Right renal cortex interstitium (tissue), 3 donors: Measurements from ENCODE around the gene PALD1. TPM values are rescaled to one million over a fixed set of nuclear protein-coding genes. Genes with fewer than 3 reads are reported as not detected.
A peak's percentile ranks its signal among the peaks of the same experiment; 100 is the strongest.

Source experiments
- DNase-seq, 3 donors: peaks; one replicate each; pipeline ENCODE4 v3.0.0-alpha.2; 2013; ENCODE audit warnings: low read depth in 3 of 3, low spot score in 2 of 3
- polyA plus RNA-seq, 3 donors: library from polyadenylated mRNA; unstranded; fragments of 120-200 nt; gene quantifications; one replicate each; pipeline ENCODE4 v1.2.1, GENCODE V29; 2013; ENCODE audit not compliant: insufficient read length in 3 of 3

Gene PALD1
- polyA plus RNA-seq, 3 donors: 9.6 to 10.6 (median 9.7) TPM

DNA sequence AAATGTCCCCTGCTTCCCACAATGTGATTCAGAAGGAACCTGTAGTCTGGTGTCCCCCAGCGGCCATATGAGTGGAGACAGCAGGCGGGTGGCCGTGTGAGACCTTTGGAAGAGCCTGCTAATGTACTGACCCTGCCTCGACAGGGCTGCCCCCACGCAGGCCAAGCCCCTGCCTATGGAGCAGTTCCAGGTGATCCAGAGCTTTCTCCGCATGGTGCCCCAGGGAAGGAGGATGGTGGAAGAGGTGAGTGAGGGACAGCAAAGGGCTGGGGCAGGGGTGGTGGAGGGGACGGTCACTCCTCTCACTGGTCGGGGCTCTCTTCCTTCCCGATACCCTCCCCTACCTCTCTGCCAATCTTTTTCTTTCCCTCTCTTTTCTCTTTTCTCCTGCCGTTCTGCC, 55.7 kb downstream of the PALD1 start:
- no peak for DNase-seq

DNA sequence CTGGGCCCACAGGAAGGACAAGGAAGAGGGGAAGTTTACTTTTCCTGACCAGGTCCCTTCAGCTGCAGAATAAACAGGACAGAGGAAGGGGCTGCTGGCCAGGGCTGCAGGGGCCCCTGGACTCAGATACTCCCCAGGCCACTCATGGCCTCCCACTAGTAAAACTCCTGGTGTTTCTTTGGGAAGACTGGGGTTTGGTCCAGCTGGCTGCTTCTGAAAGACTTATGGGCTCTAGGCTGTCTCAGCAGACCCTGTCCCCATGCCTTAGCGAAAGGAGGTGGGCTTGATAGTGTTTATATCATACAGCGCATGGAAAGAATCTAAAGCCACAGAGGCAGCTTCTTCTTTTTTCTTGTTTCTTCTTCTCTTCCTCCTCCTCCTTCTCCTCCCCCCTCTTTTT, 56.4 kb downstream of the PALD1 start:
- no peak for DNase-seq

DNA sequence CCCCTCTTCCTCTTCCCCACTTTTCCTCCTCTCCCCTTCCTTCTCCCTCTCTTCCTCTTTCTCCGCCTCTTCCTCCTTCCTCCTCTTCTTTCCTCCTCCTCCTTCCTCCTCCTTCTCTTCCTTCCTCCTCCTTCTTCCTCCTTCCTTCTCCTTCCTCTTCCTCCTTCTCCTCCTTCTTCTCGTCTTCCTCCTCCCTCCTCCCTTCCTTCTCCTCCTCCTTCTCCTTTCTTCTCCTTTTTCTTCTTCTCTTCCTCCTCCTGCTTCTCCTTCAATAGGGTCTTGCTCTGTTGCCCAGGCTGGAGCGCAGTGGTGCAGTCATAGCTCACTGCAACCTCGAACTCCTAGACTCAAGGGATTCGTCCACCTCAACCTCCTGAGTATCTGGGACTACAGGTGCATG, 56.9 kb downstream of the PALD1 start:
- no peak for DNase-seq

GRCh38 chr10:70536196-70536861, 57.8 kb downstream of the PALD1 start:
- DNase-seq: no peak

DNA sequence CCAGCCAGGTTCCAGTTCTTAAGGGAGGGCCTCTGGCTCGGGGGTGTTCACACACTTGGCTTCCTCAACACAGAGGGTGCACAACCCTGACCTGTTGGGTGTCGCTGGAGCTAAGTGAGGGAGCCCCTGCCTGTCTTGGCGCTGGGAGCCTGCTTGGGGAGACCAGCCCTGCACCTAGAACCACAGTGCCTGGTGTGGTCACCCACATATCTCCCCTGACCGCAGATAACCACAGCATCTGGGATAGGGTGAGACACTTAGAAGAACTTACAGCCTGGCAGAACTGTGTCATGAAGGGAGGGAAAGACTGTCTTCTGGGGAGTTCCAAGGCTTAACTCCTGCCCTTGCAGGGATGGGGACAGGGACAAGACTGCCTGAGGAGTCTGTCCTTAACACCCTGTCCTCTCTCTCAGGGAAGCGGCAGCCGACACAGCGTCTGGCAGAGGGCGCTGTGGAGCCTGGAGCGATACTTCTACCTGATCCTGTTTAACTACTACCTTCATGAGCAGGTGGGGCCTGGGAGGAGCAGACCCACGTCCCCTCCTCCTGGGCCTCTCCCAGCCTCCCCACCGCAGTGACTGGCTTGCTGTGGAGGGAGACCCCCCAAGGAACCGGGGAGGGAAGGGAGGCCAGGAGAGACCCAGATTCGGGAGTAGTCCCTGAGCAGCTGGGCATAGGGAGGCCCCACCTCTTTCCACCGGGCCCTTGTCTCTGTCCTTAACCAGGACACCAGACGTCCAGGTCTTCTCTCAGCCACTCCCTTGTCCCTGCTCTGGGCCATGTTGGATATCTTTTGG, 59.0 kb downstream of the PALD1 start:
- no peak for DNase-seq

- DNase-seq: no peak
Measured at GRCh38 chr10:70538195-70538520, 59.6 kb downstream of the PALD1 start.

DNA sequence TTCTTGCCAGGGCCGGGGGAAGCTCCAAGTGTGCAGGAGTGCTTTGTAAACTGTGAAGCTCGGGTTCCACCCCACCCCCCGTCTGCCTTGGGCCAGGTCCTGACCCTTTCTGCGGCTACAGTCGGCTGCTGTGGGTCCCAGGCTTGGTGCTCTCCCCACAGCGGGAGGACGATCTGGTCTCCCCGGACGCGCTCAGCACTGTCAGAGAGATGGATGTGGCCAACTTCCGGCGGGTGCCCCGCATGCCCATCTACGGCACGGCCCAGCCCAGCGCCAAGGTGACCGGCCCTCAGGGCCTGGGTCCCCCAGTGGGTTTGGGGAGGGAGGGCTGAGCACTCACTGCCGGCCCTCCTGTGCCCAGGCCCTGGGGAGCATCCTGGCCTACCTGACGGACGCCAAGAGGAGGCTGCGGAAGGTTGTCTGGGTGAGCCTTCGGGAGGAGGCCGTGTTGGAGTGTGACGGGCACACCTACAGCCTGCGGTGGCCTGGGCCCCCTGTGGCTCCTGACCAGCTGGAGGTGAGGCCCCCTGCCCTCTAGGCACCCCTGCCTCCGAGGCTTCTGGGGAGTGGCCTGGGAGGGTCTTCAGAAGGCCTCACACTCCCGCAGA, 60.3 kb downstream of the PALD1 start:
- no peak for DNase-seq

- DNase-seq: no peak
Measured at GRCh38 chr10:70539471-70539870, 60.9 kb downstream of the PALD1 start.

DNA sequence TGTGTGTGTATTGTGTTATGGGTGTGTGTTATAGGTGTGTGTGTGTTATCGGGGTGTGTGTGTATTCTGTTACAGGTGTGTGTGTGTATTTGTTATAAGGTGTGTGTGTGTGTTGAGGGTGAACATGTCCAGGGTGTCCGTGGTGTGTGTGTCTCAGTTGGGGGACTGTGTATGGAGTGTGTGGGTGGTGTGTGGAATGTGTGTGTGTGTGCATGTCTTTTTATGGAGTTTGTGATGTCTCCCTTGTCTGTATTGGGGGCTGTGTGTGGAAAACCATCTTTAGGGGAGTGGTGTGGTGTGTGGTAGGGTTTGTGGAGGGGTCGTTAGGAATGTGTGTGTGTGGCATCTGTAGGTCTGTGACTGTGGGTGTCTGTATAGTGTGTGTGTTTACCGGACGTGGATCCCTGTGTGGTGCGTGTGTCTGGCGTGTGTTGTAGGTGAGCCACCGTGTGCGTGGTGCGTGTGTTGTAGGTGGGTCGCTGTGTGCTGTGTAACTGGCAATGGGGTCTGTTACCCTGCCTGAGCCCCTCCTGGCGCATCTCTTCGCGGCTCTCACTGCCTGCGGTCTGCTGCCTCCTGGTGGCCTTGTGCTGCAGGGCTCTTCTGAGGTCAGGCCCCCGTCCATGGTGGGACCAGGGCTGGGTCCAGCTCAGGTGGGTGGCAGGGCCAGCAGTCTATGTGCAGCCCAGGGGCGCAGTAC, 61.7 kb downstream of the PALD1 start:
- no peak for DNase-seq

DNA sequence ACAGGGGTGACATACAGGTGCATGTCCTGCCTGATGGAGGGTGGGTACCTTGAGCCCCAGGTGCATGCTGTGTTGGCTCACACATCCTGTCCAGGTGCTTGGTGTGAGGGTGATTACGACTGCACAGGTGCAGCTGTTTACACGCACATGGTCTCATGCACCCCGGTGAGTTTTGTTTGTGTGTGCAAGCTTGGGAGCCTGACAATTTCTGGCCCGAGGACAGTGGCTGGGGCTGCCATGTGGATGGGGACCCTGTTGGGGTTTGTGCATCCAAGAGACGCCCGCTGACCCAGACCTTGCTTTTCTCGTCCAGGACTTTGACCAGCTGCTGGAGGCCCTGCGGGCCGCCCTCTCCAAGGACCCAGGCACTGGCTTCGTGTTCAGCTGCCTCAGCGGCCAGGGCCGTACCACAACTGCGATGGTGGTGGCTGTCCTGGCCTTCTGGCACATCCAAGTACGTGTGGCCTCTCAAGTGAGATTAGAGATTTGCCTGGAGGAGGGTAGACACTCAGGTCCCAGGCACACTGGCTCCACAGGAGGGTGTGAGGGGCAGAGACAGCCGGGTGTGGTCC, 62.3 kb downstream of the PALD1 start:
- DNase-seq: no peak

DNA sequence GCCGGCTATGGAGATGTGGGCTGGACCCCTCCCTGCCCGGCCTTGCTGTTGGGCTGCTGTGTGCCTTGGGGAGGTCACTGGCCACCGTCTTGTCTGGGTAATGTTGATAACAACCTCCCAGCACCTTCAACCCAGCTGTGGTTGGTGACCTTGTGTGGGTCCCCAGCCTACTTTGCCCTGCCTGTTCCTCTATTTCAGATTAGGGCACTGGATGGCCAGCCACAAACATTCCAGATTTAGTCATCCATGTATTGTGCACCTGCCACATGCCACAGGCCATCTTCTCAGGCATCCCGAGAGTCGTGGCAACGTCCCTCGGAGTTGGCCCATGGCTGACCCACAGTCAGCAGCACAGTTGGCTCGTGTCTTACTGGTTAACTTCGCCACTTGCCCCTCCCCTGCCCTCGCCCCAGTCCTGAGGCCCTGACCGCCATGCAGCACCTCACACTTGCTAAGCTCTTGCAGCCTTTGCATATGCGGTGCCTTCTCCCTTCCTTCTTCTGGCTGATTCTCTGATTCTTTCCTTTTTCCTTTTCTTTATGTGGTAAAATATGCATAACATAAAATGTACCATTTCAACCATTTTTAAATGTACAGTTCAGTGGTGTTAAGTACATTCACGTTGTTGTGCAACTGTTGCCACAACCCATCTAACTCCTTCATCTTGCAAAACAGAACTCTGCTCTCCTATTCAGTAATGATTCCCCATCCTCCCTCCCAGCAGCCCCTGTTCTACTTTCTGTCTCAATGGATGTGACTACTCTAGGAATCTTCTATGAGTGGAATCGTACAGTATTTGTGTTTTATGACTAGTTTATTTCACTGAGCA, 63.4 kb downstream of the PALD1 start:
- DNase-seq: no peak

GRCh38 chr10:70542565-70542938, 64.0 kb downstream of the PALD1 start:
- no peak for DNase-seq

DNA sequence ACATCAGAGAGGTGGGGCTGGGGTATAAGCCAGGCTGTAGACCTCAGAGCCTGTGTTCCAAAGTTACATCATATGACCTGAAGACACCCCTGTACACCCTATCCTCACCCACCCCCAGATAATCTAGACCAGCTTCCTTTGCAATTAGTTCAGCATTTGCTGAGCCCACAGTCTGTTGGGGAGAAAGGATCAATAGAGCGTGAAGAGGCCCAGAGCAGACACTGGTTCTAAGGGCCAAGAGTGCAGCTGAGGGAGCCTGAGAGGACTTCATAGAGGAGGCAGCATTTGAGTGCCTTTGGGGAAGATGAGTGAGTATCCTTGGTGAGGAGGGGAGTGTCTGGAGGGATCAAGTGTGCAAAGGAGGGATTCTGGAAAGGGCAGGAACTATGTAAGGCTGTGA, 65.3 kb downstream of the PALD1 start:
- no peak for DNase-seq

DNA sequence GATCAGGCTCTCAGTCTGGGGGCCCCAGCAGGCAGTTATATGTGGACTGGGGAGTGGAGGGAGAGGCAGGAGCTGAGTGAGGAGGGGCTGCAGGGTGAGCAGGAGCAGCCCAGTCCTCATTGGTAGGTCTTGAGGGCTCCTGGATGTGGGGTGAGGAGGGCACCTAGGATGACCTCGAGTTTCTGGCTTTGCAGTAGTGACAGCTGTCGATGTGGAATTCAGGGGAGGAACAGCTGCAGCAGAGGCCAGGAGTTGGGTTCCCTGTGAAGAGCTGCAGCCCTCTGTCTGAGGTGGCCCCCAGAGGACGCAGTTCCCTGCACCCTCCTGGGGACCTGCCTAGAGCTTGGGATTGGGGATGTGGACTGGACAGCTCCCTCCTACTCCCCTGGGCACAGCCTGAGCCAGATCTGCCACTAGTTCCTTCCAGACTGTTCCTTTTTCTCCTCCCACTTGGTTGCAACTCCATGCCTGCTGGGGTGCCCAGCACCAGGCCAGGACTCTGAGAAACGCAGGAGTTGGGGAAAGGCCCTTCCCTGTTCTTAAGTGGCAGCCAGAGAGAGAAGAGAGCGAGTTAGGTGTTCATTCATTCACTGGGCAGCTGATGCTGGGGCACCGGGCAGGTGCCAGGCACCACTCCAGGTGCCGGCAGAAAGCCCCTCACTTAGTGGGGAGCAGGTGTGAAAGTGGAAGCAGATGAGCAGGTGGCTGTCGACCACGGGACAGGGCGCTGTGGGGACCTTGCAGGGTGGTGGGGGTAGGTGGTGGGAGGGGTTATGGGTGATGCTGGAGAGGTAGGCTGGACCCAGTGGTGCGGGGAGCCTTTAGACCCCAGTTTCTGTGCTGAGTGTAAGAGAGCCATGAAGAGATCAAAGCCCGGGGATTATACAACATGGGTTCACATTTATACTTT, 66.1 kb downstream of the PALD1 start:
- no peak for DNase-seq

DNA sequence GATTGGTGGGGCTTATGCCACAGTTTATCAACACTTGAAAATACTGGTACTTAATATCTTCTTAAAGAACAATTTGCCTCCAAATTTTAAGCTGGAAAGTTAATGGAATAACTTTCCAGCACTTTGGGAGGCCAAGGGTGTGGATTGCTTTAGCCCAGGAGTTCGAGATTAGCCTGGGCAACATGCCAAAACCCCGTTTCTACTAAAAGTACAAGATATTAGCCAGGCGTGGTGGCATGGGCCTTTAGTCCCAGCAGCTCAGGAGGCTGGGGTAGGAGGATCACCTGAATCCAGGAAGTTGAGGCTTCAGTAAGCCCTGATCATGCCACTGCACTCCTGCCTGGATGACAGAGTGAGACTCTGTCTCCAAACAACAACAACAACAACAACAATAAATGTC, 68.0 kb downstream of the PALD1 start:
- no peak for DNase-seq

GRCh38 chr10:70549351-70549961, 70.9 kb downstream of the PALD1 start:
- no peak for DNase-seq

- DNase-seq: peak in 1 of 3 donors; percentile 38
Measured at GRCh38 chr10:70549962-70550458, 71.4 kb downstream of the PALD1 start.

DNA sequence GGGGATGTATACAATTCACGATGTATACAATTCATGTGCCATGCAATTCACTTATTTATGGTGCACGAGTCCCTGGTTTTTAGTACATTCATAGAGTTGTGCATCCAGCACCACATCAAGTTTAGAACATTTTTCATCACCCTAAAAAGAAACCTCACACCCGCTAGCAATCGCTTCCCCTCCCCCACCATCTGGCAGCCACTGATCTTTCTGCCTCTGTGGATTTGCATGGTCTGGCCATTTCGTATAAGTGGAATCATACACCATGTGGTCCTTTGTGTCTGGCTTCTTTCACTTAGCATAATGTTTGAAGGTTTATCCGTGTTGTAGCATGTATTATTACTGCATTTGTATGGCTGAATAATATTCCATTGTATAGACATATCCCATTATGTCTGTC, 71.9 kb downstream of the PALD1 start:
- DNase-seq: no peak

- DNase-seq: peak in 1 of 3 donors; percentile 26
Measured at GRCh38 chr10:70551466-70551865, 72.9 kb downstream of the PALD1 start.
